HUES64 (cell line): ENCODE data around the gene WWOX.

Source experiments
- H3K27ac ChIP-seq: 2 replicates; pipeline ENCODE4 v1.7.0; 2013; ENCODE audit warnings: low read depth, low read length, inconsistent platforms
- H3K27me3 ChIP-seq: 2 replicates; pipeline ENCODE4 v1.6.1; 2013; ENCODE audit warnings: mild to moderate bottlenecking, low read length; ENCODE audit not compliant: insufficient read depth
- H3K36me3 ChIP-seq: 2 replicates; pipeline ENCODE4 v1.6.1; 2013; ENCODE audit warnings: mild to moderate bottlenecking, low read length; ENCODE audit not compliant: insufficient read depth
- H3K4me1 ChIP-seq: 2 replicates; pipeline ENCODE4 v1.6.1; 2013; ENCODE audit warnings: mild to moderate bottlenecking, low read length, moderate library complexity; ENCODE audit not compliant: insufficient read depth
- H3K4me3 ChIP-seq: 2 replicates; pipeline ENCODE4 v1.5.1; 2013; ENCODE audit warnings: mild to moderate bottlenecking, low read length, moderate library complexity
- H3K9ac ChIP-seq: 2 replicates; pipeline ENCODE4 v1.6.1; 2013; ENCODE audit warnings: mild to moderate bottlenecking, low read depth, low read length
- H3K9me3 ChIP-seq: 2 replicates; pipeline ENCODE4 v1.6.1; 2013; ENCODE audit warnings: low read depth, low read length; ENCODE audit not compliant: insufficient read depth
- WGBS: fragments of 150-250, 120-280 bp; methylation state at CpG from one replicate; pipeline ENCODE4 v1.1.7; 2013; ENCODE audit warnings: missing lambda C conversion rate; 5-methylcytosine and 5-hydroxymethylcytosine counted together

WWOX gene

DNA sequence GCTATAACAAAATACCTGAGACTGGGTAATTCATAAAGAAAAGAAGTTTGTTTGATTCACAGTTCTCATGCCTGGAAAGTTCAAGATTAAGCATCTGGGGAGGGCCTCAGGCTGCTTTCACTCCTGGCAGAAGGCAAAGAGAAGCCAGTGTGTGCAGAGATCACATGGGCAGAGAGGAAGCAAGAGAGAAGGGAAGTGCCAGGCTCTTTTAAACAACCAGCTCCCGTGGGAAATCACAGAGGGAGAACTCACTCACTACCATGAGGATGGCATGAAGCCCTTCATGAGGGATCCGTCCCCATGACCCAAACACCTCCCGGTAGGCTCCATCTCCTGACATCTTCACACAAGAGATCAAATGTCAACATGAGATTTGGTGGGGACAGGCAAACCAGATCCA, 999.5 kb downstream of the WWOX start:
- H3K27me3 ChIP-seq, result no peaks in the 10 kb centered on the region
- H3K9me3 ChIP-seq, result no peaks in the 10 kb centered on the region
- H3K4me3 ChIP-seq, result no peak overlapping the region
- no peak overlapping the region for H3K9ac ChIP-seq
- H3K4me1 ChIP-seq, result peaks cover 26% of the 10 kb centered on the region
- no peaks in the 10 kb centered on the region for H3K36me3 ChIP-seq
- WGBS, result 88% methylated on average over 3 of the region's 3 CpGs
- no peak overlapping the region for H3K27ac ChIP-seq

DNA sequence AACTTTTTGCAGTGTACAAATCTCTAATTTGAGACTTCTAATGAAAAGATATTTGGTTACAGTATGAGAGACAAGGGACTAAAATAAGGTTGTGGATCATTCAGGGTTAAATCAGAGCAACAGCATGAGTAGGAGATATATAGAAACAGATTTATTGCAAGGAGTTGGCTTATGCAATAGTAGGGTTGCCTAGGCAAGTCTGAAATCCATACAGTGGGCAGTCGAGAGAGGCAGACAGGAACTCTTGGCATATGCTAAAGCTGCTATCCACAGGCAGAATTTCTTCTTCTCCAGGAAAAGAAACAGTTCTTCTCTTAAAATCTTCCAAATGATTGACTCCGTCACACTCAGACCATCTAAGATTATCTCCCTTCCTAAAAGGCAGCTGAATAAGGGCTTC, 1000.3 kb downstream of the WWOX start:
- Histone ChIP-seq H3K4me1 (peaks cover 33% of the 10 kb centered on the region), H3K9ac (no peak overlapping the region), H3K36me3 (no peaks in the 10 kb centered on the region), H3K27me3 (no peaks in the 10 kb centered on the region), H3K9me3 (no peaks in the 10 kb centered on the region), H3K4me3 (no peak overlapping the region), H3K27ac (no peak overlapping the region)
- WGBS, result 93% methylated on average over 2 of the region's 2 CpGs

DNA sequence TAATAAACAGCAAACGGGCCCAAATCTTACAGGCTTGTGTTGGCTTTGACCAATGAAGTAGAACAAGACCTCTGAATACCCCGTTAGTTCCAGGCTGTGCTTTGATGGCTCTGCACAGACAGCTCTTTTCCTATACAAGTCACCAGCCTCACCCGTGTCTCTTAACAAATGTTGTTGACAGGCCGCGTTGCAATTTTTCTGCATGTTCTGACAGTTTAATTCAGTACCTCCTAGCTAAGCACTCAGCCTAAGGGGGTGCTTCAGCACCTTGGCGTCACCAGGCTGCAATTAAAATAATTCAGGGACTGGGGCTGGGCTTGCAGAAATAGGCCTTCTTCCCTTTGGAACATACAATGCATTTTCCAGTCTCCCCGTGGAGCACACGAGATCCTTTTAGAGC, 1001.0 kb downstream of the WWOX start:
- no peaks in the 10 kb centered on the region for H3K36me3 ChIP-seq
- H3K4me3 ChIP-seq, result no peak overlapping the region
- no peak overlapping the region for H3K9ac ChIP-seq
- no peaks in the 10 kb centered on the region for H3K9me3 ChIP-seq
- H3K4me1 ChIP-seq, result peaks cover 38% of the 10 kb centered on the region
- no peak overlapping the region for H3K27ac ChIP-seq
- WGBS, result 92% methylated on average over 8 of the region's 8 CpGs
- H3K27me3 ChIP-seq, result no peaks in the 10 kb centered on the region

DNA sequence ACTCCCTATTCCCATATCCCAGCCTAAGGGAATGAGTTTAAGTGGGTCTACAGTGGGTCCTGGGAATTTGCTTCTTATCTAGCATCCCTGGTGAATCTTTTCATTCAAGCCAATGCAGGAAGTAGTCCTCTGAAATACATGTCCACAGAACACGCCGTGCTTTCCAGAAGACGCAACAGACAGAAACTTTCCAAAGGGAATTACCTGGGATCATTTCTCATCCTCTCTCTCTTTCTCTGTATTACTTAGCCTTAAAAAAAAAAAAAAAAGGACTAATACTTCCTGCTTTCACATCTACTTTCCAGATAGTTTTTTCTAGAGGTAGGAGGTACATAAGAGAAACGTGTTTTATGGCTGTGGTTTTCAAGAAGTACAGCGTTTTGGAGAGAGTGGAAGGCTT, 1002.0 kb downstream of the WWOX start:
- Histone ChIP-seq H3K27ac (no peak overlapping the region), H3K4me3 (no peak overlapping the region), H3K9me3 (no peaks in the 10 kb centered on the region), H3K27me3 (no peaks in the 10 kb centered on the region), H3K4me1 (peaks cover 37% of the 10 kb centered on the region), H3K9ac (no peak overlapping the region), H3K36me3 (no peaks in the 10 kb centered on the region)
- WGBS, result 92% methylated on average over 5 of the region's 5 CpGs

DNA sequence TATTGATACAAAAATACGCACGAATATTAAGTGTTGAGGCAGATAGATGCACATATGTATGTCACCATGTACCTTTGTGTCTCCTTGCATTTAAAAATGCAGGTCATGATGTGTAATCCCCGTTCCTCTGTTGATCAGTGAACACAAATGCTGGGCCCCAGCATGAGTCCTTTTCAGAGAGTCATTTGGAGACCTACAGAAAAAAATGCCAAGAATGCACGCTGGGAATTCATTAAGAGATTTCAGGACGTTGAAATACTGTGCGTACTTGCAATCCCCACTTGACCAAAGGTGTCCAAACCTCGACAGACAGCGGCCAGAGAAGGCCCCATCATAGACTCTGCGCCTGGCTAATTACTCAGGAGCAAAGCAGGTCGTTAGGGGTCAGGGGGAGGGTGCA, 1005.1 kb downstream of the WWOX start:
- H3K9me3 ChIP-seq, result no peaks in the 10 kb centered on the region
- no peaks in the 10 kb centered on the region for H3K36me3 ChIP-seq
- H3K4me1 ChIP-seq, result peaks cover 17% of the 10 kb centered on the region; the same call in 1 of the 2 replicates
- no peak overlapping the region for H3K4me3 ChIP-seq
- WGBS, result 77% methylated on average over 10 of the region's 10 CpGs
- H3K27ac ChIP-seq, result no peak overlapping the region
- H3K9ac ChIP-seq, result no peak overlapping the region
- no peaks in the 10 kb centered on the region for H3K27me3 ChIP-seq

DNA sequence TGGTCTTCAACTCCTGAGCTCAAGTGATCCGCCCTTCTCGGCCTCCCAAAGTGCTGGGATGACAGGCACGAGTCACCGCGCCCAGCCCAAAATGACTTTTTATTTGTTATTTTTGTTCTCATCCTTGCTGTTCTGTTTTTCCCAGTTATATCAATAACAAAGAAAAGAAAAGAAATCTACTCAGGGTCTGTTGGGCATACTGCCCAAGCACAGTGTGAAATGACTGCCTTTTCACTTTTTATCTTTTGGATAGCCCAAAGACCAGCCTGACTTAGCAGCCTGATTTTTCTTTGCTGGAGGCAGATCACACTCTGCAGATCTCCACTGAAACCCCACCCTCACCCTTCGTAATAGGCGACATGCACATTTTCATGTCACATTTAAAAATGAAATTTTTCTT, 1007.8 kb downstream of the WWOX start:
- Histone ChIP-seq H3K27ac (no peak overlapping the region), H3K36me3 (no peaks in the 10 kb centered on the region), H3K27me3 (no peaks in the 10 kb centered on the region), H3K9me3 (no peaks in the 10 kb centered on the region), H3K4me3 (no peak overlapping the region), H3K9ac (no peak overlapping the region), H3K4me1 (peaks cover 17% of the 10 kb centered on the region; the same call in 1 of the 2 replicates)
- WGBS, result 91% methylated on average over 7 of the region's 7 CpGs

DNA sequence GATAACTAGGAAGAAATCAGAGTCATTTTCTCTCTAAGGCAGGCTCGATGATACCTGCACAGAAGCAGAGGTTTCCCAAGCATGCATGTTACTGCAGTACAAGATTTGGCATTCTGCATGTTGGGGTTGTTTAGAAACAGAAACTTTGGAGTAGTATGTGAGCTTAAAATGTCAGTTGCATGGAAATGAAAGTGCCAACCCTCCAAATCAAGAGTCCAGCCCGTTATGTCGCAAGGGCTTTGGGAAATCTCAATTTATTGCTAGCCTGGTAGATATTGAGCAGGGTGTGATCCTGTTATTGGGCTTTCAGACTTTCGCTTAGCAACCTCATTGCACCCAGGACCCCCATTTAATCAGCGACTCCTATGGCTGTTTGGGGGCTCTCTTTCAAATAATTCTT, 1010.3 kb downstream of the WWOX start:
- 92% methylated on average over 5 of the region's 5 CpGs for WGBS
- Histone ChIP-seq H3K27ac (no peak overlapping the region), H3K9ac (no peak overlapping the region)

DNA sequence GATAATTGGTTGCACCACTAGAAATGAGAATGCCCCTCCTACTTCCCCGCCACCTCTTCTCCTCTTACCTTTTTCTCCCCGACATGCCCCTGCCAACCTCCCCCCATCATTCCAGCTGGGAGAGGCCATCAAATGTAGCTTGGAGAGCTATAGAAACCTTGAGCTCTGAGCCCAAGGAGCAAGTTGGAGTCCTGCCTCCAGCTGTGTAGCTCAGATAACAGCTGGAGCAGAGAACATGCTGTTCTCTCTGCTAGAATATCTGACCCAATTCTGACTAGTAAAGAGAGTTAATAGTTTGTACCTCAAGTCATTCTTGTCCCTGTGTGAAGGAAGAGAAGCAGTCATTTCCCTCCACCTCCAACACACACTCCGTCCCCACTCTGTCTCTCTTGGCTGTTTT, 1010.8 kb downstream of the WWOX start:
- Histone ChIP-seq H3K36me3 (no peaks in the 10 kb centered on the region), H3K9ac (no peak overlapping the region), H3K9me3 (no peaks in the 10 kb centered on the region), H3K4me1 (peaks cover 5% of the 10 kb centered on the region; the same call in 1 of the 2 replicates), H3K4me3 (no peak overlapping the region), H3K27ac (no peak overlapping the region), H3K27me3 (no peaks in the 10 kb centered on the region)
- 83% methylated on average over 3 of the region's 3 CpGs for WGBS

More for the DNA sequence above, 1010.3 kb downstream of the WWOX start:
- Histone ChIP-seq H3K4me1 (peaks cover 9% of the 10 kb centered on the region; the same call in 1 of the 2 replicates), H3K4me3 (no peak overlapping the region), H3K36me3 (no peaks in the 10 kb centered on the region), H3K9me3 (no peaks in the 10 kb centered on the region), H3K27me3 (no peaks in the 10 kb centered on the region)

DNA sequence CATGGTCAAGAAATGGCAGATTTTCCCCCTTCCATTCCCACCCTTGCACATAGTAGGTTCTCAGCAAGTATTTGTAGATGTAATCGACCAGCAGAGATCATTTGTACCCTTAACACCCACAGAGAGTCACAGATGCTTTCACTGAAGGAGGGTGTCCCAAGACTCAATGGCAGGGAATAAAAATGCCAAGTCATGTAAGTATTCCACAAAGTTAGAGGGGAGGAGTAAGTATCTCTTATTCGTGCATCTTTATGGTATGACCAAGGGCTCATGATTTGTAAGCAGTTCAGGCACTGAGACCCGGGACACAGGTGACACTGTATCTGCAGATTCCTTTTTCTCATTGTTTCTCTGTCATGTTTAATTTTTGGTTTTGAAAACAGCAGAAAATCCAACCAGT, 1011.5 kb downstream of the WWOX start:
- Histone ChIP-seq H3K4me1 (peaks cover 7% of the 10 kb centered on the region; the same call in 1 of the 2 replicates), H3K9me3 (no peaks in the 10 kb centered on the region), H3K27ac (no peak overlapping the region), H3K4me3 (no peak overlapping the region), H3K9ac (no peak overlapping the region), H3K36me3 (no peaks in the 10 kb centered on the region), H3K27me3 (no peaks in the 10 kb centered on the region)
- WGBS, result 95% methylated on average over 3 of the region's 3 CpGs

DNA sequence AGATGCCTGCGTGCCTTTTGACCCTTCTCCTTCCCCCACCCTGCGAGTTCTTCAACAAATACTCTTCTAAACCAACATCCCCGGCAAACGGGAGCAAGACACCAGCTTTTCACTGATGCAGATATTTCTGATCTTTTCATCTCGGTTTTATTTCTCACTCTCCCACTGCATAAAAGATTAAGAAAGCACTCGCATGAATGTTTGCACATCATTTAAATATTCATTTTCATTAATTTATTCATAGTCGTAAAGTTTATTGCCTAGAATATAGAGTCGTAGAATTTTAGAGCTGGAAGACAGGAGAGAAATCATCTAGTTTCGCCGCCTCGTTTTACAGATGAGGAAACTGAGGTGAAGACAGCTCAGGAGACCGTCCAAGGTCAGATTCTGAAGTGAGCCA, 1013.0 kb downstream of the WWOX start:
- Histone ChIP-seq H3K27me3 (no peaks in the 10 kb centered on the region), H3K9me3 (no peaks in the 10 kb centered on the region), H3K27ac (no peak overlapping the region), H3K36me3 (no peaks in the 10 kb centered on the region), H3K9ac (no peak overlapping the region), H3K4me3 (no peak overlapping the region), H3K4me1 (peaks cover 3% of the 10 kb centered on the region; the same call in 1 of the 2 replicates)
- 96% methylated on average over 12 of the region's 12 CpGs for WGBS

DNA sequence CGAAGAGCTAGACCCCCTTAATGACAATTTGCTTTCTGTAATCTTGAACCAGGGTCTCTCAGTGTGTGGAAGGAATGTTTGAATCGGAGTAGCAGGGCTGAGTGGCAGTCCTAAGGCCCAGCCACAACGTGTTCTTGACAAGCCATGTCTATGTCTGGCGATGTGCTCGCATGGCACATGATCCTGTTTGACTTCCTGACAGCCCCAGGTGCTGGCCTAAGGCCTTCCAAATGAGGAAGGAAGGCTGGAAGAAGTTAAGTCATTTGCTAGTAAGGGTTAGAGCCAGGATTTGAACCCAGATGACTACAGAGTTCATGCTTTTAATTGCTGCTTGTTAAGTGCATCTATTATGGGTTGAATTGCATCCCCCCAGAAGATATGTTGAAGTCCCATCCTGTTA, 1014.4 kb downstream of the WWOX start:
- Histone ChIP-seq H3K27me3 (no peaks in the 10 kb centered on the region), H3K36me3 (no peaks in the 10 kb centered on the region), H3K27ac (no peak overlapping the region), H3K9ac (no peak overlapping the region), H3K4me3 (no peak overlapping the region), H3K4me1 (peaks cover 3% of the 10 kb centered on the region; the same call in 1 of the 2 replicates), H3K9me3 (no peaks in the 10 kb centered on the region)
- 93% methylated on average over 5 of the region's 5 CpGs for WGBS

DNA sequence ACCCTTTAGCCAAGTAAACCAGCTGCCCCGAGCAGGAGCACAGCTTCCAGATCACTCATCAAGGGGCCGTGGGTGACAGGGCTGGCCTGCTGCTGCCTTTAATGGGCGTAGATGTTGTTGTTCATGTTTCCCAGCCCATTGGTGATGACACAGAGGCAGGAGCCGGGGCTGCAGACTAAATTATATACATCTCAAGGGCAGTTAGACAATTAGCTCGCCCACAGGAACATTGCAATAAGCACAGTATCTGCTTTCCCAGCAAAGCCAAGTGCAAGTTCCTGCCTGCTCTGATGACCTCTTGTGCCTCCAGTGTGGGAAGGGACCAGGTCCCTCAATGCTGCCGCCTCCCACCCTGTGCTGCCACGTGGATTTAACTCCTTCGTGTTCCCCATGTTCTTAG, 1015.3 kb downstream of the WWOX start:
- Histone ChIP-seq H3K27me3 (no peaks in the 10 kb centered on the region), H3K27ac (no peak overlapping the region), H3K4me1 (peaks cover 3% of the 10 kb centered on the region; the same call in 1 of the 2 replicates), H3K4me3 (no peak overlapping the region), H3K9me3 (no peaks in the 10 kb centered on the region), H3K9ac (no peak overlapping the region), H3K36me3 (no peaks in the 10 kb centered on the region)
- 91% methylated on average over 8 of the region's 8 CpGs for WGBS
